Measurements from ENCODE around the gene SLC8A3. TPM values are rescaled to one million over a fixed set of nuclear protein-coding genes. Genes with fewer than 3 reads are reported as not detected.

Gene SLC8A3
- total RNA-seq, 1 donor from 2014 or later, result 9.8 TPM

DNA sequence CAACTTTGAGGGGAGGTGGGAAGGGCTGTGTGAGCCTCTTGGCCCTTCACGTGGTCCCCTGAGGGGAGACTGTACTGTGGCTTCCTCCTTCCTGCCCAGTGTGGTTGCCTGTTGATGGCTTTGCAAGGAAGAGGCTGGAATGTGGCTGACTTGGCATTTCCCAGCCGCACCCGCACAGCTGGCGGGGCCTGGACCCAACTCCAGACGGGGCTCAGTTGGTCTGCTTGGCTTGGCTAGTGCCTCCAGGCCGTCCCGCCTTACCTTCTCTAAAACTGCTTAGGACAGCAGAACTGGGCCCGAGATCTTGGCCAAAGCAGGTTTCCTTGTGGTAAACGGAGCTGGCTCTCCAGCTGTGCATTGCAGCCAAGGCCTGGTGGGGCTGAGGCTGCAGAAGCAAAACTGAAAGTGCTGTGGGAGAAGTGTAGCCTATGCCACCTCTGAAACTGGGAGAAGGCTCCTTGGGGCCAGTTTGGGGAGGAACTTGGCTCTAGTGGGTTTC lies 170.0 kb downstream of the SLC8A3 start:
- Mint-ChIP-seq H3K36me3 (ENCODE audit: unreplicated experiment) (no peaks in the 10 kb centered on the region), H3K27me3 (ENCODE audit: unreplicated experiment) (peaks cover 5% of the 10 kb centered on the region), H3K4me1 (ENCODE audit: low read depth, unreplicated experiment) (no peaks in the 10 kb centered on the region), H3K27ac (ENCODE audit: unreplicated experiment) (no peak overlapping the region), H3K9me3 (ENCODE audit: unreplicated experiment) (no peaks in the 10 kb centered on the region), H3K4me3 (ENCODE audit: unreplicated experiment) (no peak overlapping the region)
- DNase-seq, result no peak
- TF ChIP-seq, protein P1, sequence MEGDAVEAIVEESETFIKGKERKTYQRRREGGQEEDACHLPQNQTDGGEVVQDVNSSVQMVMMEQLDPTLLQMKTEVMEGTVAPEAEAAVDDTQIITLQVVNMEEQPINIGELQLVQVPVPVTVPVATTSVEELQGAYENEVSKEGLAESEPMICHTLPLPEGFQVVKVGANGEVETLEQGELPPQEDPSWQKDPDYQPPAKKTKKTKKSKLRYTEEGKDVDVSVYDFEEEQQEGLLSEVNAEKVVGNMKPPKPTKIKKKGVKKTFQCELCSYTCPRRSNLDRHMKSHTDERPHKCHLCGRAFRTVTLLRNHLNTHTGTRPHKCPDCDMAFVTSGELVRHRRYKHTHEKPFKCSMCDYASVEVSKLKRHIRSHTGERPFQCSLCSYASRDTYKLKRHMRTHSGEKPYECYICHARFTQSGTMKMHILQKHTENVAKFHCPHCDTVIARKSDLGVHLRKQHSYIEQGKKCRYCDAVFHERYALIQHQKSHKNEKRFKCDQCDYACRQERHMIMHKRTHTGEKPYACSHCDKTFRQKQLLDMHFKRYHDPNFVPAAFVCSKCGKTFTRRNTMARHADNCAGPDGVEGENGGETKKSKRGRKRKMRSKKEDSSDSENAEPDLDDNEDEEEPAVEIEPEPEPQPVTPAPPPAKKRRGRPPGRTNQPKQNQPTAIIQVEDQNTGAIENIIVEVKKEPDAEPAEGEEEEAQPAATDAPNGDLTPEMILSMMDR (IDR thresholded peaks at IDR 0.05; ENCODE audit: partially characterized antibody, unreplicated experiment), result no peak

DNA sequence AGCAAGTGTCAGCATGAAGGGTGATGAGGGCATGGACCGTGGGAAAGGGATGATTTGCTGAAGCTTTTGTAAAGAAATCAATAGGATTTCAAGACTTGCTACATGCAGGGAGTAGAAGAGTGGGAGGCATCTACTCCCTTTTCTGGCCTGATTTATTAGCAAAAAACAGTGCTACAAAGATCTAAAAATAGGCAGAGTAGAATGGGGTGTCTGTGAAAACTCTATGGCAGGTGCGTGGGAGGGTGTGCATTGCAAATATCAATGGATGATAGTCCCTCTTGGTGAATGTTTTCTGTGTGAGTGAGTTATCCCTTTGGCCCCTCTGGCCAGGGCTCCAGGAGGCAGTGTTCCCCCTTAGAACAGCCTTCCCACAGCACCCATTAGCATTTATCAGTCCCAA lies 170.5 kb downstream of the SLC8A3 start:
- no peaks in the 10 kb centered on the region for H3K4me1 Mint-ChIP-seq (ENCODE audit: low read depth, unreplicated experiment)
- no peak overlapping the region for H3K4me3 Mint-ChIP-seq (ENCODE audit: unreplicated experiment)
- peaks cover 4% of the 10 kb centered on the region for H3K27me3 Mint-ChIP-seq (ENCODE audit: unreplicated experiment)
- peaks cover 2% of the 10 kb centered on the region for H3K9me3 Mint-ChIP-seq (ENCODE audit: unreplicated experiment)
- H3K36me3 Mint-ChIP-seq (ENCODE audit: unreplicated experiment), result no peaks in the 10 kb centered on the region
- TF ChIP-seq, protein P1 (IDR thresholded peaks at IDR 0.05; ENCODE audit: partially characterized antibody, unreplicated experiment), result no peak
- DNase-seq, result no peak
- no peak overlapping the region for H3K27ac Mint-ChIP-seq (ENCODE audit: unreplicated experiment)

DNA sequence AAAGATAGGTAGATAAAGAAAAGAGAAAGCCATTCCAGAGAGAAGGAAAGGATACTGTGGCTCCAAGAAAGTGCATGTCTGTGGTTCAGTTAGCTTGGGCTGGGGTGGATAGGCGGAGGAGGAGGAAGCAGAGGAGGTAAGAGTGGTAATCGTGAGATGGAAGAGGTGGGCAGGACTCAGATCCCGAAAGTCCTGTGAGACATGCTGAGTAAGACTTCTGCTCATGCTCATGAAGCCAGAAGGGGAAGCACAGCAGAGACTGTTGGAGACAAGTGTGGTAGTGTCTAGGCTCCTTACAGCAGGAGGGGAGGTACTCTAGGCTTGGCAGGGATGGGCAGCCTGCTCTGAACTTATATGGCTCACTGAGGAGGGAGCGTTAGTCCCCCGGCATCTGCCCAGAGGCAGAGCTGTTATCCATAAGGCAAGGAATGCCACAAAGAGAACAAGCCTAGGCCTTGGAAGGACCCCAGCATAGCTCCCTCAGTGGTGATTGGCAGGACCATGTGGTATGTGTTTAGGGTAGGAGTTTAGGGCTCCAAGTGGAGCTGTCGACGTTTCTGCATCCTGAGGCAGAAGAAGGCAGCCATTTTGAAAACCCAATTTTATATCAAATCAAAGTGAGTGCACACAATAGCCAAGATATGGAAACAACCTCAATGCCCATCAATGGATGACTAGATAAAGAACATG lies 174.2 kb downstream of the SLC8A3 start:
- peaks cover 3% of the 10 kb centered on the region for H3K27me3 Mint-ChIP-seq (ENCODE audit: unreplicated experiment)
- no peaks in the 10 kb centered on the region for H3K36me3 Mint-ChIP-seq (ENCODE audit: unreplicated experiment)
- no peak overlapping the region for H3K4me3 Mint-ChIP-seq (ENCODE audit: unreplicated experiment)
- no peaks in the 10 kb centered on the region for H3K4me1 Mint-ChIP-seq (ENCODE audit: low read depth, unreplicated experiment)
- no peak for DNase-seq
- H3K9me3 Mint-ChIP-seq (ENCODE audit: unreplicated experiment), result peaks cover 2% of the 10 kb centered on the region
- no peak overlapping the region for H3K27ac Mint-ChIP-seq (ENCODE audit: unreplicated experiment)
- TF ChIP-seq, protein P1 (IDR thresholded peaks at IDR 0.05; ENCODE audit: partially characterized antibody, unreplicated experiment), result no peak

DNA sequence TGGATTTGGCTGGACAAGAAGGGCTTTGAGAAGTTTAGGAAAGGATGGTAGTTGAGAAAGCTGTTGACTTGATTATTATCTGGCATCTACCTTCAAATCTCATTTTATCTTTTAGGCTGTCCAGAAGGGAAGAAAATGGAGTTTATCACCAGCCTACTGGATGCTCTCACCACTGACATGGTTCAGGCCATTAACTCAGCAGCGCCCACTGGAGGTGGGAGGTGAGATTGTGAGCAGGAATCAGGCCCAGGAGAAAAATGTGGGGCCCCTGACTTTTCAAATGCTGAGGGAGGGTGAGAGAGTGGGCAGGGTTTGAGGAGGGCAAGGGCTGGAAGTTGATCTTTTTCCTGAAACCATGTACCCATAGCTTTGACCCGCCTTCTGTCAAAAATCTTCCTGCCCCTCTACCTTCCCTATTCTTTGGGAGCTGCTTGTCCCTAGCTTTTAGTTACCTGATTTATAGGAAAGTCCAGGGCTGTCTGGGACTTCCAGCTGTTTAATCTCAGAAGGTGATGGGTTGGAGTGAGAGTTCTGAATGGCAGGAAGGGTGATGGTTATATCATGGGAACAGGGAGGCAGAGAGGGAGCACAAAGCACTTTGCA lies 175.4 kb downstream of the SLC8A3 start:
- TF ChIP-seq, protein P1 (IDR thresholded peaks at IDR 0.05; ENCODE audit: partially characterized antibody, unreplicated experiment), result peak; percentile 72
- H3K27ac Mint-ChIP-seq (ENCODE audit: unreplicated experiment), result no peak overlapping the region
- peak; percentile 72 for DNase-seq
- no peak overlapping the region for H3K4me3 Mint-ChIP-seq (ENCODE audit: unreplicated experiment)
- H3K27me3 Mint-ChIP-seq (ENCODE audit: unreplicated experiment), result peaks cover 2% of the 10 kb centered on the region
- no peaks in the 10 kb centered on the region for H3K4me1 Mint-ChIP-seq (ENCODE audit: low read depth, unreplicated experiment)
- H3K36me3 Mint-ChIP-seq (ENCODE audit: unreplicated experiment), result no peaks in the 10 kb centered on the region
- peaks cover 2% of the 10 kb centered on the region for H3K9me3 Mint-ChIP-seq (ENCODE audit: unreplicated experiment)

DNA sequence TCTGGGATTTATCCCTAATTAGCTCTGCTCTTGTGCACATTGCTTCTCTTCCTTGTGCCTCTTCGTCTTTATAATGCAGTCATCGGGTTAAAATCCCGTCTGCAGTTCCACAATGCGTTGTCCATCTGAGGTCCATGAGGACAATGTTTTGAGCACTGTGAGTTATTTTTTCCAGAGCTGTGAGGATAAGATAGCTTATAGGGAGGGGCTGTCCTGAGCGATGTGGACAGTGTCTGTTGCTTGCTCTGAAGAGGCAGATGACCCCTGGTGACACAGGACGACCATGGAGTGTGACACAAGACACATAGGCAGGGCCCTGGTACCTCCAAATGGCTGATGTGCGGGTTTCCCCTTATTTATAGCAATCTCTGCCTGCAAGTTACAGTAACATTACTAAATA lies 177.0 kb downstream of the SLC8A3 start:
- Mint-ChIP-seq H3K4me3 (ENCODE audit: unreplicated experiment) (no peak overlapping the region), H3K4me1 (ENCODE audit: low read depth, unreplicated experiment) (no peaks in the 10 kb centered on the region), H3K36me3 (ENCODE audit: unreplicated experiment) (no peaks in the 10 kb centered on the region), H3K9me3 (ENCODE audit: unreplicated experiment) (peaks cover 2% of the 10 kb centered on the region), H3K27ac (ENCODE audit: unreplicated experiment) (no peak overlapping the region), H3K27me3 (ENCODE audit: unreplicated experiment) (peaks cover 2% of the 10 kb centered on the region)
- TF ChIP-seq, protein P1 (IDR thresholded peaks at IDR 0.05; ENCODE audit: partially characterized antibody, unreplicated experiment), result no peak
- no peak for DNase-seq
